ENCODE data around the gene SLAIN2. TPM values are rescaled to one million over a fixed set of nuclear protein-coding genes. Genes with fewer than 3 reads are reported as not detected.

SLAIN2 gene
- total and polyA plus RNA-seq, 11 donors: 26.0 to 178 (median 124) TPM

DNA sequence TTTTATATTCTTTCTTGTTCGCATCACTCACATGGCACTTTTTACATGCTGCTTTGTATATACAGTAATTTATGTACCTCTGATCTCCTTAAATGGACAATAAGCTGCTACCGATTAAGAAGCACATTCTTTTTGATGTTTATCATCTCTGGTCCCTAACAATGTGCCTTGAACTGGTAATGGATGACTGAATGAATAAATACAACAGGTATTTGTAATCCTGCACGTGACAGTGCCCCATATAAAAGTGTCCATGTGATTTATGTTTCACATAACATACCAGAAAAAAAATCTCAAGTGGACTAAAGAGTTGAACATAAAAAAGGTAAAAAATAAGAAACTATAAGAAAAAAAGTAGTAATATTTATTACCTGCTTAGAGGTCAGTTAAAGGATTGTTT lies 7.7 kb upstream of the SLAIN2 start:
- intact Hi-C loops (cut with DNase I): no loop called here
- whole genome bisulfite sequencing, 4 donors: 84 to 90% (median 85%) methylated on average over 3 of the region's 3 CpGs
- no peak overlapping the region for H3K27ac ChIP-seq
- H3K9me3 ChIP-seq: no peaks in the 10 kb centered on the region
- no peaks in the 10 kb centered on the region for H3K36me3 ChIP-seq
- TF ChIP-seq, protein P1, sequence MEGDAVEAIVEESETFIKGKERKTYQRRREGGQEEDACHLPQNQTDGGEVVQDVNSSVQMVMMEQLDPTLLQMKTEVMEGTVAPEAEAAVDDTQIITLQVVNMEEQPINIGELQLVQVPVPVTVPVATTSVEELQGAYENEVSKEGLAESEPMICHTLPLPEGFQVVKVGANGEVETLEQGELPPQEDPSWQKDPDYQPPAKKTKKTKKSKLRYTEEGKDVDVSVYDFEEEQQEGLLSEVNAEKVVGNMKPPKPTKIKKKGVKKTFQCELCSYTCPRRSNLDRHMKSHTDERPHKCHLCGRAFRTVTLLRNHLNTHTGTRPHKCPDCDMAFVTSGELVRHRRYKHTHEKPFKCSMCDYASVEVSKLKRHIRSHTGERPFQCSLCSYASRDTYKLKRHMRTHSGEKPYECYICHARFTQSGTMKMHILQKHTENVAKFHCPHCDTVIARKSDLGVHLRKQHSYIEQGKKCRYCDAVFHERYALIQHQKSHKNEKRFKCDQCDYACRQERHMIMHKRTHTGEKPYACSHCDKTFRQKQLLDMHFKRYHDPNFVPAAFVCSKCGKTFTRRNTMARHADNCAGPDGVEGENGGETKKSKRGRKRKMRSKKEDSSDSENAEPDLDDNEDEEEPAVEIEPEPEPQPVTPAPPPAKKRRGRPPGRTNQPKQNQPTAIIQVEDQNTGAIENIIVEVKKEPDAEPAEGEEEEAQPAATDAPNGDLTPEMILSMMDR (IDR thresholded peaks at IDR 0.05): no peak
- TF ChIP-seq POLR2A (IDR thresholded peaks at IDR 0.05): no peak
- no peak for DNase-seq
- no peak overlapping the region for H3K4me3 ChIP-seq
- ATAC-seq: no peak
- no peaks in the 10 kb centered on the region for H3K27me3 ChIP-seq
- H3K4me1 ChIP-seq: peaks cover 0 to 36% (median 5%) of the 10 kb centered on the region in 12 donors

DNA sequence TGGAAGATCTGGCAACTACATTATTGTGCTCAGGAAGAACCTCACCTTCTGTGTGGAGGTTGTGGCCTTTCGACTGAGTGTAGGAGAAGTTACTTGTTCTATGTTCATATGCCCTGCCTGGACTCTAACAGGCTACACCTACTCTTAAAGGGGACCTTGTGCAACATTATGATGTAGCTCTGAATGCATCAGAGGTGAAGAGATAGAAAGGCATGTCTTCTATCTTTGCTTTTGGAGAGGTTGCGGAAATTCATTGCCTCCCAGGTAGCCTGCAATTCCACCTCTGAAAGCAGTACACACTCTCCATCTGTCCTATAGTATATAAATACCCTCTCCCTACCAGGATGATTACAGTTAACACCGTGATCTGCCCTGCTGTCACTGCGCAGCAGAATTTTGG lies 7.1 kb upstream of the SLAIN2 start:
- intact Hi-C loops (cut with DNase I): no loop called here
- TF ChIP-seq, protein P1 (IDR thresholded peaks at IDR 0.05): no peak
- TF ChIP-seq POLR2A (IDR thresholded peaks at IDR 0.05): no peak

DNA sequence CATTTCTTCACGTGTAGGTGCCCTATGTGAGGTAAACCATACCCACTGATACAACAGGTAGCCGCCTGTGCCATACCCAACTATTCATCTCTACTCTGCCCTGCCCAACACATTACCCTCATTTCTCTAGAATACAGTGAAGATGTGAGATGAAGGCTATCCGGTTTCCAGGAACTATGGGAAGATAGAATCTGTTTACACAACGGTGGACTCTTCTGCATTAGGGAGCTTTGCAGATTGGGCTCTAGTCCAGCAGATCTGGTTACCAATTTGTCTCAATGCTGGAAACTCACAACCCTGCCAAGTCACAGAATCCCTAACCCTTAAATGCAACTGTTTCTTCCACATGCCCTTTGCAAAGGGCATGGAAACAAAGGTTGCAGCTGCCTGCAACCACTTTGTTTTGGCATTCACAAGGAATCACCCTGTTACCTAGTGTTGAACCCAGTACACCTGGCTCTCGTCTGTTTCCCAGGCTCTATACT lies 6.4 kb upstream of the SLAIN2 start:
- Histone ChIP-seq H3K4me3 (no peak overlapping the region), H3K36me3 (no peaks in the 10 kb centered on the region), H3K4me1 (peaks cover 0 to 35% (median 6%) of the 10 kb centered on the region in 12 donors), H3K27ac (no peak overlapping the region), H3K27me3 (no peaks in the 10 kb centered on the region), H3K9me3 (no peaks in the 10 kb centered on the region)
- intact Hi-C loops (cut with DNase I): no loop called here
- no peak for DNase-seq
- WGBS, 4 donors: 68 to 86% (median 78%) methylated on average over 5 of the region's 5 CpGs
- ATAC-seq: no peak
- TF ChIP-seq POLR2A (IDR thresholded peaks at IDR 0.05): no peak
- TF ChIP-seq, protein P1 (IDR thresholded peaks at IDR 0.05): no peak

More for the DNA sequence above, 7.1 kb upstream of the SLAIN2 start:
- no peaks in the 10 kb centered on the region for H3K36me3 ChIP-seq
- no peak overlapping the region for H3K4me3 ChIP-seq
- WGBS, 4 donors: 92 to 98% (median 95%) methylated on average over 4 of the region's 4 CpGs
- ATAC-seq: no peak
- H3K4me1 ChIP-seq: peaks cover 0 to 37% (median 5%) of the 10 kb centered on the region in 12 donors
- no peaks in the 10 kb centered on the region for H3K27me3 ChIP-seq
- H3K9me3 ChIP-seq: no peaks in the 10 kb centered on the region
- H3K27ac ChIP-seq: no peak overlapping the region
- no peak for DNase-seq

GRCh38 chr4:48336146-48336870 lies 5.0 kb upstream of the SLAIN2 start:
- no peak overlapping the region for H3K4me3 ChIP-seq
- no peaks in the 10 kb centered on the region for H3K27me3 ChIP-seq
- peaks cover 0 to 29% (median 4%) of the 10 kb centered on the region in 12 donors for H3K4me1 ChIP-seq
- 95 to 97% (median 97%) methylated on average over 3 of the region's 3 CpGs for whole genome bisulfite sequencing, 4 donors
- TF ChIP-seq POLR2A (IDR thresholded peaks at IDR 0.05): no peak
- TF ChIP-seq, protein P1 (IDR thresholded peaks at IDR 0.05): no peak
- DNase-seq: no peak
- no peak overlapping the region for H3K27ac ChIP-seq
- no peaks in the 10 kb centered on the region for H3K9me3 ChIP-seq
- ATAC-seq: no peak
- intact Hi-C loops (cut with DNase I): no loop called here
- H3K36me3 ChIP-seq: no peaks in the 10 kb centered on the region

Measured in heart left ventricle (tissue), 16 donors.